ENCODE measurements around the gene NCOR1.

GRCh38 chr17:16121915-16122314 is 93.4 kb downstream of the NCOR1 start:
- no peak for TF ChIP-seq RAD21 (IDR thresholded peaks at IDR 0.05; ENCODE audit: low read depth)
- TF ChIP-seq TAF1 (IDR thresholded peaks at IDR 0.05; ENCODE audit: low read depth), result no peak
- TF ChIP-seq EP300 (IDR thresholded peaks at IDR 0.05; ENCODE audit: borderline replicate concordance), result no peak
- TF ChIP-seq, protein P1, sequence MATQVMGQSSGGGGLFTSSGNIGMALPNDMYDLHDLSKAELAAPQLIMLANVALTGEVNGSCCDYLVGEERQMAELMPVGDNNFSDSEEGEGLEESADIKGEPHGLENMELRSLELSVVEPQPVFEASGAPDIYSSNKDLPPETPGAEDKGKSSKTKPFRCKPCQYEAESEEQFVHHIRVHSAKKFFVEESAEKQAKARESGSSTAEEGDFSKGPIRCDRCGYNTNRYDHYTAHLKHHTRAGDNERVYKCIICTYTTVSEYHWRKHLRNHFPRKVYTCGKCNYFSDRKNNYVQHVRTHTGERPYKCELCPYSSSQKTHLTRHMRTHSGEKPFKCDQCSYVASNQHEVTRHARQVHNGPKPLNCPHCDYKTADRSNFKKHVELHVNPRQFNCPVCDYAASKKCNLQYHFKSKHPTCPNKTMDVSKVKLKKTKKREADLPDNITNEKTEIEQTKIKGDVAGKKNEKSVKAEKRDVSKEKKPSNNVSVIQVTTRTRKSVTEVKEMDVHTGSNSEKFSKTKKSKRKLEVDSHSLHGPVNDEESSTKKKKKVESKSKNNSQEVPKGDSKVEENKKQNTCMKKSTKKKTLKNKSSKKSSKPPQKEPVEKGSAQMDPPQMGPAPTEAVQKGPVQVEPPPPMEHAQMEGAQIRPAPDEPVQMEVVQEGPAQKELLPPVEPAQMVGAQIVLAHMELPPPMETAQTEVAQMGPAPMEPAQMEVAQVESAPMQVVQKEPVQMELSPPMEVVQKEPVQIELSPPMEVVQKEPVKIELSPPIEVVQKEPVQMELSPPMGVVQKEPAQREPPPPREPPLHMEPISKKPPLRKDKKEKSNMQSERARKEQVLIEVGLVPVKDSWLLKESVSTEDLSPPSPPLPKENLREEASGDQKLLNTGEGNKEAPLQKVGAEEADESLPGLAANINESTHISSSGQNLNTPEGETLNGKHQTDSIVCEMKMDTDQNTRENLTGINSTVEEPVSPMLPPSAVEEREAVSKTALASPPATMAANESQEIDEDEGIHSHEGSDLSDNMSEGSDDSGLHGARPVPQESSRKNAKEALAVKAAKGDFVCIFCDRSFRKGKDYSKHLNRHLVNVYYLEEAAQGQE (IDR thresholded peaks at IDR 0.05; ENCODE audit: low read depth), result no peak
- TF ChIP-seq CREB1 (IDR thresholded peaks at IDR 0.05; ENCODE audit: low read depth), result no peak
- TF ChIP-seq EGR1 (IDR thresholded peaks at IDR 0.05), result no peak
- no peak for TF ChIP-seq CEBPB (IDR thresholded peaks at IDR 0.05)
- TF ChIP-seq YY1 (IDR thresholded peaks at IDR 0.05; ENCODE audit: low read depth), result no peak

All from Ishikawa (cell line).